CD4-positive, alpha-beta T cell treated with Interleukin-17A for 4 hours (primary cell): ENCODE data around the gene TOMM20.

Experiments
- DNase-seq: peaks from one replicate; pipeline ENCODE4 v3.0.0-alpha.2; 2020; ENCODE audit warnings: mixed read lengths

Gene TOMM20

DNA sequence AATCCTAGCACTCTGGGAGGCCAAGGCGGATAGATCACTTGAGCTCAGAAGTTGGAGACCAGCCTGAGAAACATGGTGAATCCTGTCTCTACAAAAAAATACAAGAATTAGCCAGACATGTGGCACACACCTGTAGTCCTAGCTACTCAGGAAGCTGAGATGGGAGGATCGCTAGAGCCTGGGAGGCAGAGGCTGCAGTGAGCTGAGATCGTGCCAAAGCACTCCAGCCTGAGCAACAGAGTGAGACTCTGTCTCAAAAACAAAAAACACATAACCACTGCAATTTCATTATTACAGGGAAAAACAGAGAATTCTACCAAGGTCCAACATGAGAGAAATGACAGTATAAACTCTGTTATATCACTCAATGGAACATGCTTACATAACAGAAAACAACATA is 4.4 kb upstream of the TOMM20 start:
- no peak for DNase-seq

GRCh38 chr1:235131961-235132360 is 3.3 kb upstream of the TOMM20 start:
- no peak for DNase-seq

GRCh38 chr1:235130766-235131270 is 2.2 kb upstream of the TOMM20 start:
- DNase-seq = no peak

- DNase-seq = no peak
Measured at GRCh38 chr1:235129774-235130570, 1.3 kb upstream of the TOMM20 start.

GRCh38 chr1:235127732-235128455 is 743 bp downstream of the TOMM20 start:
- DNase-seq = no peak

- no peak for DNase-seq
Measured at GRCh38 chr1:235127203-235127602, 1.4 kb downstream of the TOMM20 start.

- DNase-seq = no peak
Measured at GRCh38 chr1:235124665-235125064, 4.0 kb downstream of the TOMM20 start.

DNA sequence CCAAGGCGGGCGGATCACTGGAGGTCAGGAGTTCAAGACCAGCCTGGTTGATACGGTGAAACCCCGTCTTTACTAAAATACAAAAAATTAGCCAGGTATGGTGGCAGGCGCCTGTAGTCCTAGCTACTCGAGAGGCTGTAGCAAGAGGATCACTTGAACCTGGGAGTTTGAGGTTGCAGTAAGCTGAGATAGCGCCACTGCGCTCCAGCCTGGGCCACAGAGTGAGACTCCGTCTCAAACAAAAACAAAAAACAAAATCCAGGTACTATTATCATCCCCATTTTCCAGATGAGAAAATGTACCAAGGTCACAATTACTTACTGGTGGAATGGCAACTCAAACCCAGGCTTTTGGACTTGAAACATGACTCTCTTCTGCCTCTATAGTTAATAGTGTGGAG is 4.5 kb downstream of the TOMM20 start:
- no peak for DNase-seq

DNA sequence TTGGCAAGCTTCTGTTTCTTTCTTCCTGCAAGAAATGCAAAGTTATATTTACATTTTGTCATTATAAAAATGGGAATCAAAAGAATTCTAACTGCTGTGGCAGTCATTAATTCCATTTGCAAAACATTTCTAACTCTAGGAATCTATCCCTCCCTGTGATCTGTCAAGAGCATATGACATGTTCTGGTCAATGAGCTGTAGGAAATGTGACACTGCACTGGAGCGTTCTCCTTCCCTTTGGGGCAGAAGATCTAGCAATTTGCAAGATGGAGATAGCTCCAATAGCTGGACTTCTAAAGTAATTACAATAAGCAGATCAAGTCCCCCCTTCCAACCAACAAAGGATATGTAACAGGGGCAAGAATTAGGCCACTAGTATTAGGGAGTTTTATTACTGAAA is 6.3 kb downstream of the TOMM20 start:
- DNase-seq = no peak

GRCh38 chr1:235113183-235113917 is 15.3 kb downstream of the TOMM20 start:
- DNase-seq = no peak

DNA sequence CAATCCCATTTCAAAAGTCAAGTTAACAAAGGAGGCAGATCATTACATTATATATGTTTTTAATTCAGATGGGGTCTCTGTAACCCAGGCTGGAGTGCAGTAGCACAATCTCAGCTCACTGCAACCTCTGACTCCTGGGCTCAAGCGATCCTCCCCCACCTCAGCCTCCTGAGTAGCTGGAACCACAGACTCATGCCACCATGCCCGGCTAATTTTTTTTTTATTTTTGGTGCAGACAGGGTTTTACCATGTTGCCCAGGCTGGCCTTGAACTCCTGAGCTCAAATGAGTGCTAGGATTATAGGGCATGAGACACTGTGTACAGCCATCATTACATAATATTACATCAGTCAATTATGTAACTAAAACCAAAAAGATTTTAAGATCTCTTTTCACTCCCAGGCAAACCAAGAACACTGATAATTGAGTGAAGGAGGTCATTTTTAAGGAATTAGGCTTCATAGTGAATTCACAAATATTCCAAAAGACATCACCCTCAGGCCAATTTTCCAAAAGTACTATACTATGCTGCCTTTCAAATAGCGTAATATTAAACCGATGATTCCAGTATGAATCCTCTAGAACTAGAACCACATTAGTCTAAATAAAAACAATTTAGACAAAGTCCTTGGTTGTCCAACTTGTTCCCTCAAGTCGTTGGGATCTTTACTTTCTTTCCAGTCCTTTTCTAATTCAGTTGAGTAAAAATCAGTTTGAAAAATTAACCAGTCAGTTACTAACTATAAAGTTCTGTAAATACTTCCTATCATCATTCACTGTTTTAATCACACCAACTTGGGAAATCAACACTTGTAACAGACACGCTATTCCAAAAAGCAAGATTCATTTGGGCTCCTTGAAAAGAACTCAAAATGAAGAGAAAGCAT is 16.1 kb downstream of the TOMM20 start:
- no peak for DNase-seq

DNA sequence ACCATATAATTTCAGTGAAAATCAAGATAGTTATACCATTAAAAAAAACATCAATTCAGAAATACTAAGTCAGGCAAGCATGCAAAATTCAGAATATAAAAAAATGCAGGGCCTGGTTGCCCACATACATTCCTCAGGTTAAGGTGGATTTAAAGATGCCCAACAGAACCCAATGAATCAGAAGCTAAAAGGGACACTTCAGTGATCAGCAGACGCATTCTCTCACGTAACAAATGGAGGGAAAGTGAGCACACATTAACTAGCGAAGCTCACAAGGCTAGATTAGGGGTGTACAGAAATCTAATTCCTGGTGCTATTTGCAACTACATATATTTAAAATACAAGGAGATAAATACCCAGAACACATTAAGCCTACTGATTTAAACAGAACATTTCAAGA is 17.5 kb downstream of the TOMM20 start:
- DNase-seq = no peak

- no peak for DNase-seq
Measured at GRCh38 chr1:235108876-235109275, 19.8 kb downstream of the TOMM20 start.

DNA sequence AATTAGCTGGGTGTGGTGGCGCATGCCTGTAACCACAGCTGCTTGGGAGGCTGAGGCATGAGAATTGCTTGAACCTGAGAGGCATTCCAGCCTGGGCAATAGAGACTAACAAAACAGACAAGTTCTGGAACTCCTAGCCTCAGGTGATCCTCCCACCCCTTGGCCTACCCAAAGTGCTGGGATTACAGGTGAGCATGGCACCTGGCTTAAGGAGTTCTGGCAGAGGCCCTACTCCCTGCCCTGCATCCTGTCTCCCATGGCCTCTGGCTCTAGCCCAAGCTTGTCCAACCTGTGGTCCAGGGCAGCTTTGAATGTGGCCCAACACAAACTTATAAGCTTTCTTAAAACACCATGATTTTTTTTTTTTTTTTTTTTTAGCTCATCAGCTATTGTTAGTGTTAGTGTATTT is 20.4 kb downstream of the TOMM20 start:
- DNase-seq = no peak

GRCh38 chr1:235107368-235108184 is 21.1 kb downstream of the TOMM20 start:
- no peak for DNase-seq

DNA sequence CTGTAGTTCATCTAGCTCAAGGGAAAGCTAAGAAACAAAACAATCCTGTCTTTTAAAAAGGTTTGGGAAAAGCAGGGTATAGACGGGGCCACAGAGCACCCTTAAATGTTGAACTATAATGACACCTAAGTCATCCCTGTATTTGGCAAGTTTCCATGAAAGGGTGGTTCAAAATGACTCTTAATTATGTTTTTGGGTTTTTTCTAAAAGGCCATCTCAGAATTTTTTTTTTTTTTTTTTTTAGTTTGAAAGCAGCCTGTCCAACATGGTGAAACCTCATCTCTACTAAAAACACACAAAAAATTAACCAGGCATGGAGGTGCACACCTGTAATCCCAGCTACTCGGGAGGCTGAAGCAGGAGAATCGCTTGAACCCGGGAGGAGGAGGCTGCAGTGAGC is 22.2 kb downstream of the TOMM20 start:
- no peak for DNase-seq

GRCh38 chr1:235105051-235106043 is 23.3 kb downstream of the TOMM20 start:
- no peak for DNase-seq

GRCh38 chr1:235102993-235103411 is 25.6 kb downstream of the TOMM20 start:
- peak; percentile 42 for DNase-seq

DNA sequence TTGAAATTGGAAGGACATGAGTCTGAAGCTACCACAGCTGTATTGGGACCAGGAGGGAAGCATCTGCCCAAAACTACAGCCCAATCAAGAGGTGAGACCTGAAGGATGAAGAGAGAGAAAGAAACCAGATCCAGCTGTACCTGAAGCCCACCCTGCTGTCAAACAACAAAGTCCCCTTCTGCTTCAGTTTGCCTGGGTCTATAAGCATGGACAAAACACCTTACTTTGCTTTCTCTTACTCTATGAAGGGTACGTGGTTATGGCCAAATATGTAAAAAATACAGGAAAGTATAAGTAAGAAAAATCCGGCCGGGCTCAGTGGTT is 26.4 kb downstream of the TOMM20 start:
- no peak for DNase-seq

DNA sequence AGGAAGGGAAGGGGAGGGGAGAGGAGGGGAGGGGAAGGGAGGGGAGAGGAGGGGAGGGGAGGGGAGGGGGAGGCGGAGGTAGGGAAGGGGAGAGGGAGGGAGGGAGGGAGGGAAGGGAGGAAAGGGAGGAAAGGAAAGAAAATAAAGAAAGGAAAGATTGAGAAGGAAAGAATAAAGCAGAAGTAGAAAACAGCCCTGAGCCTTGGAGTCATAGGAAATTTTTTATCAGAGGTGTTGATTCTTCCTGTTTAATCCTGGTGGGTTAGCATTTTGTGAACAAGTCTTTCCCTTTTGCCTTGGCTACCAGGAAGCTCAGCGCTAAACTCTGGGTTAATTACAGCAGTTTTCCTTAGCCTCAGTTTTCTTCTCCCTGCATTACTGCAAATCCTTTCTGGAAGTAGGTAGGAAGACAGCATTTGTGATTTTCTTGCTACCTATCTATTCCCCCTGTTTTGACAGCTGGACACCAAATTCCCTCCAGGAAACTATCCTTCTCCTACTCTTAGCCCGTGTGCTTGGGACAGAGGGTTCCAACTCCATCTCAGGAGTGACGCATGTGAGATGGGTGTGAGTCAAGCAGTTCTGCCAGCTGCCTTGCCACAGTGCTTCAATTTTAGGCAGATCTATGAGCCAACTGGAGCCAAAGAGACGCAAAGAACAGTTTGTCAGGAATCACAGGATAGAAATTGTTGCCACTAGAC is 26.9 kb downstream of the TOMM20 start:
- DNase-seq = no peak
